Right lobe of liver (tissue), 6 donors: Measurements from ENCODE around the gene DGUOK. TPM values are rescaled to one million over a fixed set of nuclear protein-coding genes. Genes with fewer than 3 reads are reported as not detected.

ENCODE experiments used
- ATAC-seq, 4 donors: fragments of 200-7000 bp; cut with Tn5 transposase; one replicate each; pipeline ENCODE4 v1.9.1; 2020; ENCODE audit warnings: mild to moderate bottlenecking in 4 of 4, moderate library complexity in 4 of 4
- DNase-seq, 3 donors: peaks; one replicate each; pipeline ENCODE4 v3.0.0-alpha.2; 2020
- H3K27ac ChIP-seq, 3 donors: fragments of 200-600 bp; one replicate each; pipeline ENCODE4 v1.8.0; 2022
- H3K27me3 ChIP-seq, 2 donors: fragments of 200-600 bp; one replicate each; pipeline ENCODE4 v1.8.0; 2022
- H3K36me3 ChIP-seq, 4 donors: fragments of 200-600 bp; sonication (generic) in 1 of 4; one replicate each; pipeline versions ENCODE4 v1.5.1 to v1.8.0; 2017 to 2022; ENCODE audit warnings: control low read depth in 1 of 4
- H3K4me1 ChIP-seq, 4 donors: fragments of 200-600 bp; sonication (generic) in 1 of 4; one replicate each; pipeline versions ENCODE4 v1.5.1 to v1.8.0; 2017 to 2022; ENCODE audit warnings: control low read depth in 1 of 4
- H3K4me3 ChIP-seq, 3 donors: fragments of 200-600 bp; one replicate each; pipeline ENCODE4 v1.8.0; 2022
- H3K9me3 ChIP-seq, 4 donors: fragments of 200-600 bp; sonication (generic) in 1 of 4; one replicate each; pipeline versions ENCODE4 v1.5.1 to v1.8.0; 2017 to 2022; ENCODE audit warnings: control low read depth in 1 of 4
- CTCF ChIP-seq, 4 donors: fragments of 200-600 bp in 3 of 4; fragments of 450-650 bp in 1 of 4; IDR thresholded peaks; one replicate each; pipeline versions ENCODE4 v1.5.1 to v1.8.0; 2016 to 2022; ENCODE audit warnings: antibody characterized with exemption in 4 of 4, mild to moderate bottlenecking in 2 of 4
- POLR2A ChIP-seq: fragments of 450-650 bp; IDR thresholded peaks from one replicate; pipeline ENCODE4 v1.6.1; 2017; ENCODE audit warnings: antibody characterized with exemption, mild to moderate bottlenecking
- WGBS: methylation state at CpG from one replicate; pipeline ENCODE4 v1.1.6; 2018; ENCODE audit warnings: low coverage, low lambda C conversion rate; ENCODE audit not compliant: insufficient coverage; ENCODE audit errors: missing lambda C conversion rate; 5-methylcytosine and 5-hydroxymethylcytosine counted together
- intact Hi-C, 2 donors: fragments of 100-400 bp; cut with DNase I; formaldehyde crosslinking; loops; one replicate each; pipeline versions ENCODE4 v1.11.2 to v1.14.1; 2022
- total RNA-seq, 6 experiments: library from RNA; depleted of rRNA in 2 of 6; stranded (reverse); fragments of >200 nt in 2 of 6; fragmentation: NEBNext Ultra II Directional in 3 of 6; extraction: Animal tissue kit (Norgen Biotek cat#: 25700) in 3 of 6; gene quantifications; one replicate each; pipeline versions ENCODE4 v1.1.0 to v1.2.4, GENCODE V29; 2016 to 2023
- donor health status: DM: no; HTN: yes; CAD: no.
- donor health status: DM: no; HTN: no; CAD: no.
- donor health status: DM: no; HTN: no; CAD: no.
- donor health status: DM: no; HTN: yes; CAD: no.
- donor health status: DM: no; HTN: yes; CAD: no.

Gene DGUOK
- total RNA-seq, 6 experiments from 2014 or later = 16.6 to 33.1 (median 22.6) TPM

GRCh38 chr2:73892631-73893329 is 33.9 kb upstream of the DGUOK start, which contains the start of gene ACTG2:
Gene ACTG2, plus strand, starts transcription at chr2:73893008. Its CDS starts 8,304 bp downstream, at chr2:73901312.
- intact Hi-C loops = no loop called here

GRCh38 chr2:73893764-73894474 is 32.8 kb upstream of the DGUOK start:
- H3K4me3 ChIP-seq = no peak overlapping the region
- no peak overlapping the region for H3K27ac ChIP-seq
- no peaks in the 10 kb centered on the region for H3K36me3 ChIP-seq
- no peaks in the 10 kb centered on the region for H3K4me1 ChIP-seq
- DNase-seq (no peak), ATAC-seq (no peak)
- TF ChIP-seq CTCF (IDR thresholded peaks at IDR 0.05) (no peak), POLR2A (no peak)
- H3K27me3 ChIP-seq = no peaks in the 10 kb centered on the region
- no peaks in the 10 kb centered on the region for H3K9me3 ChIP-seq
- intact Hi-C loops = no loop called here
- WGBS = 74% methylated on average over 7 of the region's 9 CpGs

More at GRCh38 chr2:73892631-73893329, 33.9 kb upstream of the DGUOK start, which contains the start of gene ACTG2:
- WGBS = 74% methylated on average over 7 of the region's 15 CpGs
- DNase-seq (no peak), ATAC-seq (peak in 1 of 4 donors; percentile 18)
- no peaks in the 10 kb centered on the region for H3K4me1 ChIP-seq
- H3K4me3 ChIP-seq = no peak within 1 kb of the TSS
- H3K27me3 ChIP-seq = no peaks in the 10 kb centered on the region
- no peaks in the 10 kb centered on the region for H3K36me3 ChIP-seq
- TF ChIP-seq CTCF (IDR thresholded peaks at IDR 0.05) = no peak
- no peak for TF ChIP-seq POLR2A
- H3K9me3 ChIP-seq = no peaks in the 10 kb centered on the region
- no peak within 1 kb of the TSS for H3K27ac ChIP-seq

- no peak overlapping the region for H3K27ac ChIP-seq
- no peaks in the 10 kb centered on the region for H3K27me3 ChIP-seq
- H3K4me3 ChIP-seq = no peak overlapping the region
- 67% methylated on average over 2 of the region's 2 CpGs for WGBS
- intact Hi-C loops = no loop called here
- H3K9me3 ChIP-seq = no peaks in the 10 kb centered on the region
- TF ChIP-seq CTCF (IDR thresholded peaks at IDR 0.05) (no peak), POLR2A (no peak)
- H3K36me3 ChIP-seq = no peaks in the 10 kb centered on the region
- ATAC-seq (no peak), DNase-seq (no peak)
- H3K4me1 ChIP-seq = no peaks in the 10 kb centered on the region
These were observed 32.2 kb upstream of the DGUOK start for GRCh38 chr2:73894475-73894850.

- Histone ChIP-seq H3K27ac (no peak overlapping the region), H3K27me3 (no peaks in the 10 kb centered on the region), H3K4me3 (no peak overlapping the region), H3K9me3 (no peaks in the 10 kb centered on the region), H3K4me1 (no peaks in the 10 kb centered on the region), H3K36me3 (no peaks in the 10 kb centered on the region)
- 81% methylated on average over 6 of the region's 6 CpGs for WGBS
- intact Hi-C loops = no loop called here
- ATAC-seq (no peak), DNase-seq (no peak)
- TF ChIP-seq POLR2A (no peak), CTCF (IDR thresholded peaks at IDR 0.05) (no peak)
These were observed 31.8 kb upstream of the DGUOK start for GRCh38 chr2:73894877-73895276.
